HG02885 (cell line): ENCODE measurements around the gene SMG5.

Experiments
- ATAC-seq: cut with Tn5 transposase; IDR thresholded peaks from one replicate; pipeline ENCODE4 v1.9.1; 2021; ENCODE audit warnings: mild to moderate bottlenecking; ENCODE audit not compliant: unreplicated experiment, poor library complexity

The SMG5 gene

DNA sequence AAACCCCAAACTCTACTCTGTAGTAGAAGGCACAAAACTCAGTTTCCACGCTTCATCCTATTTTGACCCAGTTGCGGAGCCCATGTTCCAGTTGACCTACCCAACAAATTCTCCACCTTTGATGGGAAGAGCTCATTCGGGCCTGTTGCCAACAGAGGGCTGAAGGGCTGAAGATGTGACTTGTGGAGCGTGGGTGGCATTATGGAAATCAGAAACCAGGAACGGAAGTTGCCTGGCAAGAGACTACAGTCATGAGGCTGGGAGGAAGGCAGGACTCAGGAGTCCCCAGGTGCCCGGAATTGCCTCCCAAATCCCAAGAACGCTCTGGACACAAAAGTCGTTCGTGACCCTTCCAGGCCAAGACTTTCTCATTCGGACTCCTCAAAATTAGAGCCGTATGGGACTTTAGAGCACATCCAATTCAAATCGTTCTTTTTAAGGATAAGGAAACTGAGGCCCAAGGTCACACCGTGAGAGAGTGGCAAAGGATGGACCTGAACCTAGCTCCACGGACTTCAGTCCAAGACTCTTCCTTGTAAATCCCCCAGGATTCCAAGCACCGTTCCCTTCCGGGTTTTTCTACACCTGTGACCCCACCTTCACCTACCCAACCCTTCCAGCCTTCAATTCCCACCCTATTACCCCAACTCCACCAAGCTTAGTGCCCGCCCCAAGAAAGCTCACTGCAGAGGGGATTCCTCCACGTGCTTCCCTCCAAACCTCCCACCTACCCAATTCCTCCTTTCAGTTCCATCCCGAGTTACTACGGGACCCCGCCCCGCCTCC, 739 bp downstream of the SMG5 start:
- peak; percentile 1 for ATAC-seq

DNA sequence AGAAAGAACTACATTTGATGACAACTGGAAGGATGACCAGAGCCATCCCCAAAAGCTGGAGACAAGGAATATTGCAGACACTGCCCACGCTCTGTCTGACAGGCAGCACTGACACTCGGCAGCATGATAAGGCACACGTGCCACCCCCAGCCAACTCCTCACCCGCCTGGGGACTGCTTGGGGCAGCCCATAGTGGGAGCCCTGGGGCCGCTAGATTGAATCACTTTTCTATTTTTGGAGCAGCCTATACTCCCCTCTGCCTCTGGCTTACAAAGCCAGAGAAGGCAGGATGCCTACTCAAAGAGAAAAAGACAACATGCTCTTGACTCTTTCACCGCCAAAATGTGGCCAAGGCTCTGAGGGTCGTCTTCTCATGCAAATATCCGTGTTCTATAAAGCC, 1.3 kb downstream of the SMG5 start:
- peak; percentile 39 for ATAC-seq

DNA sequence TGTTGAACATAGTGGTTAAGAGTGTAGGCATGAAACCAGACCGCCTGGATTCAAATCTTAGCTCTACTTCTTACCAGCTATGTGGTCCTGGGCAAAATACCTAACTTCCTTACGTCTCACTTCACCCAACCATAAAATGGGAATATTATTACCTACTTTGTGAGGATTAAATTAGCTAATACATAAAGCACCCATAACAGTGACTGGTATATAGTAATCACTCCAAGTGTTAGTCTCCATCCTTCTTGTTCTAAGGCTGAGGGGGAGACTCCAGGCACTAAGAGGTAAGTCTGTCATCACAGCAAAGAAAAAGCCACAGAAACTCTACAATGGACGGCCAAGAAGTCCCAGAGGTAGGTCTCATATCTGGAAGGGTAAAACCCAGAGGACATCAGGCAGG, 2.8 kb downstream of the SMG5 start:
- ATAC-seq = no peak

- no peak for ATAC-seq
These were observed 5.7 kb downstream of the SMG5 start for GRCh38 chr1:156276966-156277381.

GRCh38 chr1:156276532-156276931, 6.1 kb downstream of the SMG5 start:
- ATAC-seq = no peak

DNA sequence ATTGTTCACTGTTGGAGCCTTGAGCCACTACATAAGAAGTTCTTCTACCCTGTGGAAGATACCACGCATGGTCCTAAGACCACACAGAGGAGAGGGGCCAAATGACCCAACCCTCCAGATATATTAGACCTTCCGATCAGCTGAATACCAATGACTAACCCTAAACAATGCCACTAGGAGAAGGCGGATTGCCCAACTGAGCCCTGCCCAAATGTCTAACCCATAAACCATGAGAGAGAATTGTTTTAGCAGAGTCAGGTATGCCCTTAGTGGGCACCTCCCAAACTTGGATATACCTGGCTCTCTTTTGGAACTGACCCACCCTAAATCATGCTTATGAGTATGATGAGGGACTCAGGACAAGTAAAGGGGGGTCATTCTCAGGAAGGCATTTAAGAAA, 12.3 kb downstream of the SMG5 start:
- no peak for ATAC-seq

DNA sequence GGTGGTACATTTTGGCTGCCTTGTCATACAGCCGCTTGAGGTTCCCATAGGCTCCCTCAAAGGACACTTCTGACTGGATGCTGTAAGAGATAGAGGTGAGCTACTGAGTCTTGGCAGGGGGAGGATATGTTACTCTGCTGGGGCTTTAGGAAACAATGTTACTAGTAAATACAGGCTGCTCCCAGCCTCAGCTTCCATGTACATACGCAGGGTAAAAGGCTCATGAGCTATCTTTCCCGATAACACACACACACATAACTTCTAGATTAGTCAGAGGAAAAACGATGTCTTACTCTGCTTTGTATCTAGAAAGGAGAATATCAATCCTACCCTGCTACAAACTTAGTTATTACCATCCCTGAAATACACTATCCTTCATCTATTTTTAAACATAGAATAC, 14.3 kb downstream of the SMG5 start:
- no peak for ATAC-seq

GRCh38 chr1:156266051-156266450, 16.6 kb downstream of the SMG5 start:
- ATAC-seq = no peak

GRCh38 chr1:156263288-156263655, 19.4 kb downstream of the SMG5 start:
- ATAC-seq = no peak

DNA sequence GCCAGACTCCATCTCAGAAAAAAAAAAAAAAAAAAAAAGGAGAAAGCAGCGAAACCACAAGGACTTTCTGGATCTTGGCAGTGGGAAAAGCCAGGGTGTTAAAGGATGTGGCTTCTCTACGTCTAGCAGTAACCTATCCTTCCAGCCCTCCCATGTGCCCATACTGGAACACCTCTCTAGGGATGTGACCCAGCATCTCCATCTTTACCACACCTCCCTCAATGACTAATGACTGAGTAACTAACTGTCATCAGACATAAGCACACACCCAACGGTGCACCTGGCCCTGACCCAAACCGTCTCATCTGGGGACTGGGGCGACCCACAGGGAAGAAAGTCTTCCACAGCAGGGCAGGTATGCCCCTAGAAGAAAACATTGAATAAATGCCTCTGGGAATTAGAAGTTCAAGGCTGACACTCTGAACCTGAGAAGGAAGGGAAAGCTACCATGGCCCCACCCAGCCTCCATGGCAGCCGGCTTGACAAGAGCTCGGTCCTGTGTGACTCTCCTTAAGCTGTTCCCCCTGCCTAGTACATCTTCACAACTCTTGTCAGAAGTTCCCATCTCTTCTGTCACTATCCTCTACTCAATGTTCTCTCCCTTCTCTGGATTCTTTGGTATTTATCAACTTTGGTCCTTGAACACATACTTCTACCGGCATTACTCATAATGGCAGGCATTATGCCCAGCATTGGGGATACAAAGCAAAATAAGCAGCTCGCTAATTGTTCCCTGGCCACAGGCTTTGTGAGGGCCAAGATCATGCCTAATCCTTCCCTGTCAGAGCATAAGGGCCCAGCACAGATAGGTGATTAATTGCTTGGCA, 20.0 kb downstream of the SMG5 start:
- no peak for ATAC-seq

GRCh38 chr1:156260896-156261295, 21.7 kb downstream of the SMG5 start:
- ATAC-seq = no peak

- ATAC-seq = no peak
These were observed 22.8 kb downstream of the SMG5 start for GRCh38 chr1:156259805-156260204.

DNA sequence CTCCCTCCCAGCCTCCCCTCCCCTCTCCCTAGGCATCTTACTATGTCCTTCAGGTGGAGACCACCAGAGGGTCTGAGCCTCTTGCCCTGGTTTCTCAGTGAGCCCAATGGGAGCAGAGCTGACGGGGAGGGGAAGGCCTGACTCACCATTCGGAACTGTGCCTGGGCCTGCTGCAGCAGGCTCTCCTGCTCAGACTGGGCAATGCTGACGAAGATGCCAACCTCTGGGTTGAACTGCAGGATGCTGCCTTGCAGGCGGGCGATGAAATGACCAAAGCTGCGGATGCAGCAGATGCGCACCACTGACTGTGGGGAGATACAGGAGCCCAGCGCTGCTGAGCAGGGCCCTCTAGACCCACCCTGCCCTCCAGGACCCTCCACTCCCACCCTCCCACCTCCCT, 23.8 kb downstream of the SMG5 start:
- no peak for ATAC-seq

DNA sequence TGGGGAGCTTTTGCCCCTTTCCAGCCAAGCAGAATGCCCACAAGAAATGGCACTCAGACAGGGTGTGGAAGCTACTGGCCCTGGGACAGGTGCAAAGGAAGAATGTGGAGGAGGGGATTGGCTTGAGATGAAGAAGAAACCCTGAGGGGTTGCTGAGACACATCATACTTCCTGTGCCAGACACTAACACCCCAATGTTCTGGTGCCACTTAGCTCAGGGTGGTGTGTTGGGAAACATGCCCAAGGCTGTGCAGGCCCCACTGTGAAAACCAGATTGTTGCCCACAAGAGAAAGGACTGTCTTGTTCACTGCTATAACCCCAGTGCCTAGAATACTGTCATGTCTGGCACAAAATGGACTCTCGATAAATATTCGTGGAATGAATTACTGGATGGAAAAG, 24.9 kb downstream of the SMG5 start:
- no peak for ATAC-seq

DNA sequence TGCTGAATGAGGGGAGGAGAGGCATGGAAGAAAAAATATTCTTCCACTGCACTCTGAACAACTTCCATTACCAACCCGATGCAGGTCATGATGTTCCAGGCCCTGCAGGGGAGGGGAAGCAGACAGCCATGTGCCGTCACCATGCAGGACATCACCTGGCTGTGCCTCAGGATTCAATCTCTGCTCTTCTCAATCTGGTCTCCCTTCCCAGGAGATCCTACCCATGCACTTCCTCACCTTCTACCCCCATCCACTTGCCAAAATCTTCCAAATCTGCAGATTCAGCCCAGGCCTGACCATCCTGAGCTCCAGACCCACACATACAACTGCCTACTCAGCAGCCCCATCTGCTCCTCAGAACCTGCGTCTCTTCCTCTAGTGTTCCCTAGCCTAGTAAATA, 29.0 kb downstream of the SMG5 start:
- ATAC-seq = no peak

DNA sequence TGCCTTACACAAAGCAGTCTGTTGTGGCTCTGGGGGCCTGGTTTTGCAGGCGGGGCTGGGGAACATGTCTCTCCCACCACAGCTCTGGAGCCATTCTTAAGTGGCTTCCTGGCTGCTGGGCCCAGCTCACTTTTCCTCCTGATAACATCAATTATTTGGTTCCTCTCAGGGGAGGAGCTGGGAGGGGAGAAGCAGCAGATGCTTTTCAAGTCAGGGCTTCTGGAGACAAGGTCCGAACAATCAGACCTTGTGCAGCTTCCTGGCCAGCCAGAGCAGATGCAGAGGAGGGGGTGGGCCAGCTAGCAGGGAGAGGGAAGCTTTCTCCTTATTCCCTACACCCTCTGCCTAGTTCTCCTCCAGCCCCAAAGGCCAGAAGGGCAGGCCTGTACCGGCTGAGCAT, 31.1 kb downstream of the SMG5 start:
- ATAC-seq = no peak

DNA sequence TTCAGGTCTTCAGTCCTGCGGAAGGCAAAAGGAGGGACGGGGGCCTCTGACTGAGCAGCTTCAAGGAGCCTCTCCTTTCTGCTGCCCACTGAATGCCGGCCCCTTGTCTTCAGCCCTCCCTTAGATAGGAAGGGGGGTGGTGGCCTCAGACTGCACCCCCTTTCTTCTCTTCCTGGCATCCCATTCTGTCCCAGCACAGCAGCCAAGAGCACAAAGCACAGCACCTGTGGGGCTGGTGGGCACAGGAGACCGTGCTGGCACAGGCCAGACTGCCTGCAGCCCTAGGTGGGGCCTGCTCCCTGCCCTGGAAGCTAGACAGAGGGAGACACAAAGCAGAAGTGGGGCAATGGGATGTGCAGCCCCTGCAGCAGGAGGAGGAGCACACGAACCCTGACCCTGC, 33.0 kb downstream of the SMG5 start:
- ATAC-seq = no peak

GRCh38 chr1:156248323-156248683, 34.3 kb downstream of the SMG5 start:
- ATAC-seq = no peak

GRCh38 chr1:156247460-156248322, 34.9 kb downstream of the SMG5 start, which contains the start of gene PAQR6:
PAQR6 (minus strand) TSS chr1:156248056; CDS start chr1:156246731, 1,325 bp downstream.
- ATAC-seq = no peak

- no peak for ATAC-seq
These were observed 35.7 kb downstream of the SMG5 start for GRCh38 chr1:156246781-156247459.
